Keratinocyte (primary cell): ENCODE measurements around the gene TRPM1.

Experiments
- EZH2 ChIP-seq: IDR thresholded peaks from one replicate; pipeline ENCODE4 v1.6.1; 2012; ENCODE audit warnings: inconsistent platforms, mild to moderate bottlenecking, low read length, moderate library complexity
- TF ChIP-seq, protein P1 (sequence below), 3 experiments: IDR thresholded peaks in 1 of 3; conservative IDR thresholded peaks in 1 of 3; optimal IDR thresholded peaks in 1 of 3; 2 replicates in 2 of 3; 3 replicates in 1 of 3; pipeline versions ENCODE3 to v1.5.1; 2011; ENCODE audit warnings: low read length in 3 of 3, mild to moderate bottlenecking in 3 of 3, moderate library complexity in 2 of 3, control low read depth in 1 of 3, inconsistent platforms in 1 of 3; ENCODE audit not compliant: insufficient read depth in 2 of 3; ENCODE audit errors: extremely low read depth in 1 of 3

DNA sequence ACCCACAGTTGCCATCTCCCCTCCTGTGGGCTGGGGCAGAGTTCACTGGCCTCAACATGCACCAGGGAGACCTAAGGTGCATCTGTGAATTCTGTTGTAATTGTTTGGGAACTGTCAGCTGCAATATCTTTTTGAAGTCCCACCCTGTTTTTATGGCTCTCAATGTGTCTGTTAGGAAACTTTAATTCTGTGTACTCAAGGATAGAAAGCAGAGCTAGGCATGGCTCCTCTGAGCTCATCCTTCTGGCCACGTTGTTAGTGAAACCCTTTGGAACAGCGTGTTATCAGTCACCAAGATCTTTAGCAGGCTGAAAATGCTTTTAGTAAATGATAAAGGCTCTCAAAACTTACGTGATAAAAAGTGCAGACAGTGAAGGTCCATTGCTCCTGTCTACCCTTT, 76.5 kb downstream of the TRPM1 start:
- TF ChIP-seq, protein P1, sequence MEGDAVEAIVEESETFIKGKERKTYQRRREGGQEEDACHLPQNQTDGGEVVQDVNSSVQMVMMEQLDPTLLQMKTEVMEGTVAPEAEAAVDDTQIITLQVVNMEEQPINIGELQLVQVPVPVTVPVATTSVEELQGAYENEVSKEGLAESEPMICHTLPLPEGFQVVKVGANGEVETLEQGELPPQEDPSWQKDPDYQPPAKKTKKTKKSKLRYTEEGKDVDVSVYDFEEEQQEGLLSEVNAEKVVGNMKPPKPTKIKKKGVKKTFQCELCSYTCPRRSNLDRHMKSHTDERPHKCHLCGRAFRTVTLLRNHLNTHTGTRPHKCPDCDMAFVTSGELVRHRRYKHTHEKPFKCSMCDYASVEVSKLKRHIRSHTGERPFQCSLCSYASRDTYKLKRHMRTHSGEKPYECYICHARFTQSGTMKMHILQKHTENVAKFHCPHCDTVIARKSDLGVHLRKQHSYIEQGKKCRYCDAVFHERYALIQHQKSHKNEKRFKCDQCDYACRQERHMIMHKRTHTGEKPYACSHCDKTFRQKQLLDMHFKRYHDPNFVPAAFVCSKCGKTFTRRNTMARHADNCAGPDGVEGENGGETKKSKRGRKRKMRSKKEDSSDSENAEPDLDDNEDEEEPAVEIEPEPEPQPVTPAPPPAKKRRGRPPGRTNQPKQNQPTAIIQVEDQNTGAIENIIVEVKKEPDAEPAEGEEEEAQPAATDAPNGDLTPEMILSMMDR (optimal IDR thresholded peaks at IDR 0.05 in 1 of 3, IDR thresholded peaks at IDR 0.05 in 1 of 3, conservative IDR thresholded peaks at IDR 0.05 in 1 of 3; ENCODE audit: extremely low read depth in 1 of 3, insufficient read depth in 2 of 3, low read length in 3 of 3) = no peak
- no peak for TF ChIP-seq EZH2
